Neural cell (in vitro differentiated cells): ENCODE results near the gene TARBP2. TPM values are rescaled to one million over a fixed set of nuclear protein-coding genes. Genes with fewer than 3 reads are reported as not detected.
"Not testable (repeated sequence)": the region's sequence is repeated elsewhere in the genome, so short reads cannot be mapped to it uniquely, and the experiment has no call there.

ENCODE experiments used
- H2AFZ ChIP-seq: fragments of 200-600, 300-800 bp; sonication (generic), shearing (Covaris generic); 2 replicates; pipeline ENCODE4 v1.6.0; 2014; ENCODE audit warnings: low read depth, mild to moderate bottlenecking, antibody characterized with exemption, low read length, moderate library complexity
- H3F3A ChIP-seq: fragments of 200-600 bp; shearing (Covaris generic); 2 replicates; pipeline ENCODE4 v1.6.1; 2016; ENCODE audit warnings: mild to moderate bottlenecking, moderate library complexity, mixed read lengths, antibody characterized with exemption, low read length; ENCODE audit not compliant: insufficient read depth, poor library complexity, severe bottlenecking
- H3K27ac ChIP-seq: fragments of 200-600, 300-800 bp; sonication (generic), shearing (Covaris generic); 2 replicates; pipeline ENCODE4 v1.5.1; 2014; ENCODE audit warnings: mild to moderate bottlenecking, low read length, moderate library complexity
- H3K27me3 ChIP-seq: fragments of 300-800, 200-600 bp; sonication (generic), shearing (Covaris generic); 2 replicates; pipeline ENCODE4 v1.6.0; 2014; ENCODE audit warnings: mild to moderate bottlenecking, low read depth, low read length, moderate library complexity; ENCODE audit not compliant: insufficient read depth
- H3K36me3 ChIP-seq: fragments of 300-800, 200-600 bp; sonication (generic), shearing (Covaris generic); 2 replicates; pipeline ENCODE4 v1.5.1; 2014; ENCODE audit warnings: mild to moderate bottlenecking, antibody characterized with exemption, low read length, moderate library complexity; ENCODE audit not compliant: insufficient read depth
- H3K4me2 ChIP-seq: fragments of 300-800, 200-600 bp; sonication (generic), shearing (Covaris generic); 2 replicates; pipeline ENCODE4 v1.6.0; 2014; ENCODE audit warnings: mild to moderate bottlenecking, low read length
- H3K4me3 ChIP-seq: fragments of 300-800, 200-600 bp; sonication (generic), shearing (Covaris generic); 2 replicates; pipeline ENCODE4 v1.5.1; 2014; ENCODE audit warnings: mild to moderate bottlenecking, low read length, moderate library complexity
- H3K79me2 ChIP-seq: fragments of 200-600 bp; shearing (Covaris generic); replicated peaks from 2 replicates; pipeline ENCODE4 v1.6.0; 2014; ENCODE audit warnings: mild to moderate bottlenecking, low read length, moderate library complexity; ENCODE audit not compliant: insufficient read depth
- H3K9ac ChIP-seq: fragments of 300-800, 200-600 bp; sonication (generic), shearing (Covaris generic); 2 replicates; pipeline ENCODE4 v1.6.1; 2016; ENCODE audit warnings: mild to moderate bottlenecking, low read length, mixed read lengths
- H3K9me2 ChIP-seq: fragments of 200-600 bp; shearing (Covaris generic); 2 replicates; pipeline ENCODE4 v1.6.1; 2016; ENCODE audit warnings: mild to moderate bottlenecking, low read length, mixed read lengths; ENCODE audit not compliant: insufficient read depth
- H3K9me3 ChIP-seq: fragments of 200-600, 300-800 bp; sonication (generic), shearing (Covaris generic); 2 replicates; pipeline ENCODE4 v1.6.1; 2016; ENCODE audit warnings: mild to moderate bottlenecking, mixed run types, low read length, moderate library complexity, mixed read lengths
- H4K20me1 ChIP-seq: fragments of 200-600 bp; shearing (Covaris generic); 2 replicates; pipeline ENCODE4 v1.6.1; 2016; ENCODE audit warnings: mild to moderate bottlenecking, mixed run types; ENCODE audit not compliant: insufficient read depth
- CTCF ChIP-seq: fragments of 450-650 bp; IDR thresholded peaks from 2 replicates; pipeline ENCODE4 v1.5.1; 2014; ENCODE audit warnings: antibody characterized with exemption, mild to moderate bottlenecking, moderate library complexity; ENCODE audit not compliant: poor library complexity, severe bottlenecking
- EP300 ChIP-seq: fragments of 450-650 bp; conservative IDR thresholded peaks from 2 replicates; pipeline ENCODE4 v1.6.1; 2014; ENCODE audit warnings: antibody characterized with exemption, mild to moderate bottlenecking, moderate library complexity; ENCODE audit not compliant: poor library complexity, severe bottlenecking
- EZH2 ChIP-seq: fragments of 200-600, 300-800 bp; shearing (Covaris generic), sonication (generic); IDR thresholded peaks from 2 replicates; pipeline ENCODE4 v1.6.1; 2014; ENCODE audit warnings: antibody characterized with exemption, low read length, borderline replicate concordance, mild to moderate bottlenecking; ENCODE audit not compliant: insufficient read depth, poor library complexity, severe bottlenecking
- MXI1 ChIP-seq: fragments of 450-650 bp; conservative IDR thresholded peaks from 2 replicates; pipeline ENCODE4 v1.6.1; 2014; ENCODE audit warnings: antibody characterized with exemption, mild to moderate bottlenecking; ENCODE audit not compliant: poor library complexity, severe bottlenecking
- POLR2AphosphoS5 ChIP-seq: IDR thresholded peaks from 2 replicates; pipeline ENCODE4 v1.6.1; 2012
- RAD21 ChIP-seq: fragments of 450-650 bp; conservative IDR thresholded peaks from 2 replicates; pipeline ENCODE4 v1.6.1; 2014; ENCODE audit warnings: antibody characterized with exemption, mild to moderate bottlenecking, moderate library complexity
- REST ChIP-seq: IDR thresholded peaks from 2 replicates; pipeline ENCODE4 v1.6.1; 2012; ENCODE audit warnings: borderline replicate concordance
- SMC3 ChIP-seq: fragments of 450-650 bp; conservative IDR thresholded peaks from 2 replicates; pipeline ENCODE4 v1.6.1; 2014; ENCODE audit warnings: antibody characterized with exemption, mild to moderate bottlenecking, moderate library complexity; ENCODE audit not compliant: poor library complexity
- TAF1 ChIP-seq: IDR thresholded peaks from 2 replicates; pipeline ENCODE4 v1.6.1; 2012; ENCODE audit warnings: low read depth
- polyA plus RNA-seq: library from polyadenylated mRNA; depleted of rRNA; stranded (reverse); fragments of >200 nt; gene quantifications from 2 replicates; pipeline ENCODE4 v1.2.3, GENCODE V29; 2014

TARBP2 gene
- polyA plus RNA-seq, 1 donor from 2014 or later, result 135 TPM

GRCh38 chr12:53550131-53550530, 49.0 kb downstream of the TARBP2 start:
- not testable (repeated sequence) for H3K9me2 ChIP-seq, H3K27ac ChIP-seq, H3K36me3 ChIP-seq, H3K9ac ChIP-seq, H3F3A ChIP-seq, H3K27me3 ChIP-seq, H4K20me1 ChIP-seq, H3K79me2 ChIP-seq, H2AFZ ChIP-seq, H3K4me2 ChIP-seq, H3K4me3 ChIP-seq, H3K9me3 ChIP-seq

GRCh38 chr12:53550595-53550994, 49.5 kb downstream of the TARBP2 start:
- H3K27me3 ChIP-seq, result no peaks in the 10 kb centered on the region
- no peak for TF ChIP-seq SMC3
- TF ChIP-seq RAD21, result no peak
- TF ChIP-seq TAF1, result no peak
- TF ChIP-seq CTCF, result no peak
- TF ChIP-seq EP300, result no peak
- TF ChIP-seq EZH2, result no peak
- no peak for TF ChIP-seq MXI1
- TF ChIP-seq REST, result no peak
- TF ChIP-seq POLR2AphosphoS5, result no peak
- no peaks in the 10 kb centered on the region for H3F3A ChIP-seq
- H3K79me2 ChIP-seq, result no peaks in the 10 kb centered on the region
- no peaks in the 10 kb centered on the region for H4K20me1 ChIP-seq
- H3K4me2 ChIP-seq, result no peak overlapping the region
- H2AFZ ChIP-seq, result no peak overlapping the region
- peaks cover 5% of the 10 kb centered on the region for H3K36me3 ChIP-seq
- no peaks in the 10 kb centered on the region for H3K9me2 ChIP-seq
- no peak overlapping the region for H3K4me3 ChIP-seq
- no peak overlapping the region for H3K27ac ChIP-seq
- no peaks in the 10 kb centered on the region for H3K9me3 ChIP-seq
- no peak overlapping the region for H3K9ac ChIP-seq

- H4K20me1 ChIP-seq, result no peaks in the 10 kb centered on the region
- H2AFZ ChIP-seq, result no peak overlapping the region
- H3K27me3 ChIP-seq, result no peaks in the 10 kb centered on the region
- peaks cover 5% of the 10 kb centered on the region for H3K36me3 ChIP-seq
- H3F3A ChIP-seq, result no peaks in the 10 kb centered on the region
- H3K27ac ChIP-seq, result no peak overlapping the region
- TF ChIP-seq EP300 (no peak), REST (no peak), POLR2AphosphoS5 (no peak), RAD21 (no peak), SMC3 (no peak), MXI1 (no peak), TAF1 (no peak), EZH2 (no peak), CTCF (no peak)
- H3K9ac ChIP-seq, result no peak overlapping the region
- no peaks in the 10 kb centered on the region for H3K79me2 ChIP-seq
- H3K9me2 ChIP-seq, result no peaks in the 10 kb centered on the region
- H3K4me2 ChIP-seq, result no peak overlapping the region
- H3K9me3 ChIP-seq, result no peaks in the 10 kb centered on the region
- H3K4me3 ChIP-seq, result no peak overlapping the region
These were observed 50.8 kb downstream of the TARBP2 start for GRCh38 chr12:53551889-53552291.
